ES-I3 (cell line): ENCODE measurements around the gene GBGT1.

Experiments
- H3K36me3 ChIP-seq: 2 replicates; pipeline ENCODE4 v1.6.1; 2013; ENCODE audit warnings: mild to moderate bottlenecking, low read length, control low read depth, moderate library complexity; ENCODE audit not compliant: insufficient read depth
- H3K4me1 ChIP-seq: 2 replicates; pipeline ENCODE4 v1.6.1; 2013; ENCODE audit warnings: mild to moderate bottlenecking, control low read depth, low read length; ENCODE audit not compliant: insufficient read depth
- H3K9ac ChIP-seq: 2 replicates; pipeline ENCODE4 v1.6.1; 2013; ENCODE audit warnings: low read depth, mild to moderate bottlenecking, low read length, moderate library complexity
- H3K9me3 ChIP-seq: 2 replicates; pipeline ENCODE4 v1.6.1; 2013; ENCODE audit warnings: mild to moderate bottlenecking, low read length, moderate library complexity; ENCODE audit not compliant: control insufficient read depth, insufficient read depth

Gene GBGT1

GRCh38 chr9:133202688-133203453, 39.2 kb upstream of the GBGT1 start:
- Histone ChIP-seq H3K9me3 (no peaks in the 10 kb centered on the region), H3K36me3 (no peaks in the 10 kb centered on the region), H3K9ac (no peak overlapping the region), H3K4me1 (no peaks in the 10 kb centered on the region)

- Histone ChIP-seq H3K36me3 (no peaks in the 10 kb centered on the region), H3K4me1 (no peaks in the 10 kb centered on the region), H3K9me3 (no peaks in the 10 kb centered on the region), H3K9ac (no peak overlapping the region)
Observed at GRCh38 chr9:133202145-133202513, 38.4 kb upstream of the GBGT1 start.

GRCh38 chr9:133201424-133202144, 37.9 kb upstream of the GBGT1 start:
- H3K4me1 ChIP-seq, result no peaks in the 10 kb centered on the region
- no peak overlapping the region for H3K9ac ChIP-seq
- no peaks in the 10 kb centered on the region for H3K36me3 ChIP-seq
- H3K9me3 ChIP-seq, result no peaks in the 10 kb centered on the region

GRCh38 chr9:133200631-133201030, 36.9 kb upstream of the GBGT1 start:
- Histone ChIP-seq H3K9me3 (no peaks in the 10 kb centered on the region), H3K36me3 (no peaks in the 10 kb centered on the region), H3K4me1 (no peaks in the 10 kb centered on the region), H3K9ac (no peak overlapping the region)

- Histone ChIP-seq H3K9me3 (no peaks in the 10 kb centered on the region), H3K36me3 (no peaks in the 10 kb centered on the region), H3K9ac (peak overlapping the region; percentile 51; the same call in 1 of the 2 replicates), H3K4me1 (no peaks in the 10 kb centered on the region)
Observed at GRCh38 chr9:133199648-133200321, 36.1 kb upstream of the GBGT1 start.

GRCh38 chr9:133195029-133195428, 31.3 kb upstream of the GBGT1 start:
- Histone ChIP-seq H3K36me3 (no peaks in the 10 kb centered on the region), H3K4me1 (no peaks in the 10 kb centered on the region), H3K9ac (no peak overlapping the region), H3K9me3 (no peaks in the 10 kb centered on the region)

GRCh38 chr9:133194597-133194996, 30.9 kb upstream of the GBGT1 start:
- Histone ChIP-seq H3K4me1 (no peaks in the 10 kb centered on the region), H3K36me3 (no peaks in the 10 kb centered on the region), H3K9ac (no peak overlapping the region), H3K9me3 (no peaks in the 10 kb centered on the region)

GRCh38 chr9:133191989-133192388, 28.3 kb upstream of the GBGT1 start:
- Histone ChIP-seq H3K9me3 (no peaks in the 10 kb centered on the region), H3K4me1 (no peaks in the 10 kb centered on the region; the same call in 1 of the 2 replicates), H3K36me3 (no peaks in the 10 kb centered on the region), H3K9ac (no peak overlapping the region)

- no peaks in the 10 kb centered on the region for H3K36me3 ChIP-seq
- H3K4me1 ChIP-seq, result no peaks in the 10 kb centered on the region; the same call in 1 of the 2 replicates
- no peak overlapping the region for H3K9ac ChIP-seq
- H3K9me3 ChIP-seq, result no peaks in the 10 kb centered on the region
Observed at GRCh38 chr9:133189826-133190225, 26.1 kb upstream of the GBGT1 start.

GRCh38 chr9:133188843-133189180, 25.1 kb upstream of the GBGT1 start:
- H3K9ac ChIP-seq, result no peak overlapping the region
- no peaks in the 10 kb centered on the region for H3K36me3 ChIP-seq
- H3K9me3 ChIP-seq, result no peaks in the 10 kb centered on the region
- no peaks in the 10 kb centered on the region; the same call in 1 of the 2 replicates for H3K4me1 ChIP-seq

GRCh38 chr9:133188006-133188842, 24.5 kb upstream of the GBGT1 start:
- Histone ChIP-seq H3K9ac (no peak overlapping the region), H3K36me3 (no peaks in the 10 kb centered on the region), H3K4me1 (no peaks in the 10 kb centered on the region; the same call in 1 of the 2 replicates), H3K9me3 (no peaks in the 10 kb centered on the region)

- Histone ChIP-seq H3K9me3 (no peaks in the 10 kb centered on the region), H3K4me1 (no peaks in the 10 kb centered on the region; the same call in 1 of the 2 replicates), H3K9ac (no peak overlapping the region), H3K36me3 (no peaks in the 10 kb centered on the region)
Observed at GRCh38 chr9:133187561-133188005, 23.9 kb upstream of the GBGT1 start.

GRCh38 chr9:133186736-133187135, 23.0 kb upstream of the GBGT1 start:
- Histone ChIP-seq H3K9me3 (no peaks in the 10 kb centered on the region), H3K9ac (no peak overlapping the region), H3K4me1 (no peaks in the 10 kb centered on the region; the same call in 1 of the 2 replicates), H3K36me3 (no peaks in the 10 kb centered on the region)

- Histone ChIP-seq H3K36me3 (no peaks in the 10 kb centered on the region), H3K9ac (no peak overlapping the region), H3K9me3 (no peaks in the 10 kb centered on the region), H3K4me1 (no peaks in the 10 kb centered on the region; the same call in 1 of the 2 replicates)
Observed at GRCh38 chr9:133184971-133185370, 21.3 kb upstream of the GBGT1 start.
